GM19452 (cell line): ENCODE results near the gene KRT2.

Experiments
- ATAC-seq: cut with Tn5 transposase; IDR thresholded peaks from one replicate; pipeline ENCODE4 v1.9.1; 2021; ENCODE audit not compliant: unreplicated experiment

KRT2 gene

DNA sequence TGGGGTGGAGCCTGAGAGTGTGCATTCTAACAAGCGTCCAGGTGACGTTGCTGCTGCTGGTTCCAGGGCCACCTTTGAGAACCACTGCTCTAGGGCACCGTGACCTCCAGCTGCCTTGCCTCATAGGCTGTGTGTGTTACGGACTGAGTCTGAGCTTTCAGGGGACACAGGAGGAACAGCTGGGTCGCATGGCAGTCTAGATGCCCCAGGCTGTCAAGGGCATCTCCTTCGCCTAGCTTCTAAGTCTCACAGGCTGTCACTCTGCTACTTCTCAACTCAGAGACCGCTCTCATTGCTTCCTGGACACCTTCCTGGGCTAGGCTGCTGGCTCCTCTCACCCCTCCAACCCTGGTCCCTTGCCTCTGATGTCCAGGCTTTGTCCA lies 34.6 kb downstream of the KRT2 start:
- ATAC-seq = no peak

DNA sequence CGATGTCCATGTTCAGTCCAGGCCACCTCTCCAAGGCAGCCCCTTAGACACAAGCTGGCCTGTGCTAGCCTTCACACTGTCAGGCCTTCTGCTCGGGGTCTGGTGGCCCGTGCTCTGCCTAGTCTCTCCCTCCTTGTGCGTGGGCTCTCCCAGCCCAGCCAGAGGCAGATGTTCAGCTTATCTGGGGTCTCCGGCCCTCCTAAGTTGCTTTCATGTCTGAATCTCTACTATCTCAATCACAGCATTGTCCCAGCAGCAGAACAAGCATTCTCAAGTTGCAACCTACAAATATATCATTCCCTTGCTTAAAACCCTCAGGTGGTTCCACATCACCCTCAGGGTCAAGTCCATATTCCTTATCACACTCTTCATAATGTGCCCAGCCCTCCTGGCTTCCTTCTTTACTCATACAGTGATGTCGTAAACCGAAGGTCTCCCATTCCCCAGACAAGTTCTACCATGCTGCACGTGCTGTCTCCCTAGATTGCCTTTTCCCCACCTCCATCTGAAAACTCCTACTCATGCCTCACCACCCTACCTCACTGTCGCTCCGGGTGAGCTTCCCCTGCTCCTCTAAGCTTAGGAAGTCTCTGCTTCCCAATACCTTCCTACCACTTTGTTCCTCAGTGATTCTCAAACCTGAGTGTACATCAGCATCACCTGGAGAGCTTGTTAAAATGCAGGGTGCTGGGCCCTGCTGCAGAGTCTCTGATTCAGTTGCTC lies 35.2 kb downstream of the KRT2 start:
- no peak for ATAC-seq

DNA sequence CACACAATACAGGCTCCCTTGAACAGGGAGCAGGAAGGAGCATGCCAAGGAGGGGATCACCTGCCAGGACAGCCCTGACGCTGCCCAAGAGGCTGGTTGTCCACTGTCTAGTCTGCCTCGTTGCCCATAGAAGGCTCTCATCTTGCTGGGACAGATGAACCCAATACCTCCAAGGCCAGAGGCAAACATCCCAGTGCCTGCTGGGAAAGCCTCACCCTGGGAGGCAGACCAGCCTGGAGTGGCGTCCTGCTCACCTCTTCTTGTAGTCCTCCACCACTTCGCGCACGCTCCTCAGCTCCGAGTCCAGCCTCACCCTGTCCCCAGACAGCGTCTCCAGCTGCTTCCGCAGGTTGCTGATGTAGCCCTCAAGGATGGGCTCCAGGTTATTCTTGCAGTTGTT lies 36.1 kb downstream of the KRT2 start:
- ATAC-seq = no peak

DNA sequence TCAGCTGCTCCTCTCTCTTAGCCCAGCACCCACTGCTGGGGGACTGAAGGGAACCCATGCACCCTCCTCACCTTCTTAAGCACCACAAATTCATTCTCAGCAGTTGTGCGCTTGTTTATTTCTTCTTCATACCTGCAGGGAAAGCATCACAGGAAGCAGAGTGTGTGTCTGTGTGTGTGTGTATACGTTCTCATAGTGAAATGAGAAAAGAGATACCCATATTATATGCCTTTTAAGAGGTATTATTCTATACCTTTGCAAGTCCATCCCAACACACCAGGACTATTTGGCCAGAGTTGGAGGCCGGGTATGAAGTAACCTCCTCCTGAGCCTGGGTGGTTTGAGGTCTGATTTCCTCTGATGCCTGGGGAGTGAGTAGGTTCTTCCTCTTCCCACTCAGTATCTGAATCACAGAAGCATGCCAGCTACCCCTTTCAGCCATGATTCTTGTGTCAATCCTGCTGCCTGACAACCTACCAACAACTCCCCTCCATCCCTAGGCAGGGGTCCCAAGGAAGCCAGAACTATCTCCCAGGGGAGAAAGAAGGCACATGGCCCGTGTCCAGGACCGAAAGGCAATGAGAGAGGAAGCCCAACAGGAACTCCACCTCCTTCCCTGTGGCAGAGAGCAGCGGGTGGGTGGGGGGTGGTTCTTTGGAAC lies 36.7 kb downstream of the KRT2 start:
- no peak for ATAC-seq

DNA sequence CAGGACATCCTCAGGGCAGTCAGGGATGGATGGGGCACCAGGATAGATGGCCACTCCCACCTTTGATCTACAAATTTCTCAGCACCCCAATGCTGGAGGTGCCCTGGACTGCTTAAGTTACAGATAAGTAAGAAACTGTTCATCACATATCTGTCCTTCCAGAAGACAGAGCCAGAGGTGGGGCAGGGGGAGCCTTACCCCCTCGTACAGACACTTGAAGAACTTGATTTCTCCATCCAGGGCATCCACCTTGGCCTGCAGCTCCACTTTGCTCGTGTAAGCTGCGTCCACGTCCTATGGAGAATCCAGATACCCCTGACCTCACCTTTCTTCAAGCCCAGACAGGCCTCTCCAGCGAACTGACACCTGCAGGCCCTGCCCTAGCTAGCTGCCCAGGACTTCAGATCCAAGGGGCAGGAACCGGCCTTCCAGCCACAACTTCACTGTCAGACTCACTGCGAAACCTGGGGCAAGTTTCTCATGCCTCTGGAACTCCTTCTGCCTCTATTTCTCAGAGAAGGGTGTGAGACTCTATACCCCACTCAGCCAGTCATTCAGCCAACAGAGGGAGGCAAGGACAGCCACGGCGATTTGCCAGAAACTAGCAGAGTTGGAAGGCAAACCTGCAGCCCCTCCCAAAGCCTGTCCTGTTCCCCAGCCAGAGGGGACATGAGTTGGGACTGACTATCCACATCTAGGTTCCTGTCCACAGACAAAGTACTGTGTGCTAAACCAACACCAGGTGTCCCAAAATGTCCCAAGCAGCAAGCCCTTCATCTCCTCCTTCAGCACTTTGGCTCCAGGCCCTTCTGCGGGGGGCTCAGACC lies 37.4 kb downstream of the KRT2 start:
- no peak for ATAC-seq

DNA sequence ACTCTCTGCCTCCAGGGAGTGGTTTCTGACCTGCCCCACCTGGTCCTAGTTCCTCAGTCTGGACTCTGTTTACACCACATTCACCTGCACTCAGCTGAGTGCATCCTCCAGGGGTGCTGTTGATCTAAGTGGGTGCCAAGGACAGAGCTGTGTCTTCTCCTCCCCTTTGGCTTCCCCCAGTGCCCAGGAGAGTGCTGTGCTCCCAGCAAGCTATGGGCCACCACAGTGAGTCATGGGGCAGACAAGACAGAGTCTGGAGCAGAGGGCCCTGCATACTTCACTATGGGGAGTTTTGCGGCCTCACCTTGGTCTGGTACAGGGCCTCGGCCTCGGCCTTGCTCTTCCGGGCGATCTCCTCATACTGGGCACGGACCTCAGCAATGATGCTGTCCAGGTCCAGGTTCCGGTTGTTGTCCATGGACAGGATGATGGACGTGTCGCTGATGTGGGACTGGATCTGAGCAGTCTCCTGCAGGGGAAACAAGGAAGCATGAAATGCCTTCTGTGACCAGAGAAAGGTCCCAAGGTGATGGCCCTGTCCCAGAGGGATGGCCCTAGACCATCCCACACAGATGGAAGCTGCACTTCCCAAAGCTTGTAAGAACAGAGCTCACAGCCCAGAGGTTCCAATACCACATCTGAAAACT lies 38.5 kb downstream of the KRT2 start:
- no peak for ATAC-seq

DNA sequence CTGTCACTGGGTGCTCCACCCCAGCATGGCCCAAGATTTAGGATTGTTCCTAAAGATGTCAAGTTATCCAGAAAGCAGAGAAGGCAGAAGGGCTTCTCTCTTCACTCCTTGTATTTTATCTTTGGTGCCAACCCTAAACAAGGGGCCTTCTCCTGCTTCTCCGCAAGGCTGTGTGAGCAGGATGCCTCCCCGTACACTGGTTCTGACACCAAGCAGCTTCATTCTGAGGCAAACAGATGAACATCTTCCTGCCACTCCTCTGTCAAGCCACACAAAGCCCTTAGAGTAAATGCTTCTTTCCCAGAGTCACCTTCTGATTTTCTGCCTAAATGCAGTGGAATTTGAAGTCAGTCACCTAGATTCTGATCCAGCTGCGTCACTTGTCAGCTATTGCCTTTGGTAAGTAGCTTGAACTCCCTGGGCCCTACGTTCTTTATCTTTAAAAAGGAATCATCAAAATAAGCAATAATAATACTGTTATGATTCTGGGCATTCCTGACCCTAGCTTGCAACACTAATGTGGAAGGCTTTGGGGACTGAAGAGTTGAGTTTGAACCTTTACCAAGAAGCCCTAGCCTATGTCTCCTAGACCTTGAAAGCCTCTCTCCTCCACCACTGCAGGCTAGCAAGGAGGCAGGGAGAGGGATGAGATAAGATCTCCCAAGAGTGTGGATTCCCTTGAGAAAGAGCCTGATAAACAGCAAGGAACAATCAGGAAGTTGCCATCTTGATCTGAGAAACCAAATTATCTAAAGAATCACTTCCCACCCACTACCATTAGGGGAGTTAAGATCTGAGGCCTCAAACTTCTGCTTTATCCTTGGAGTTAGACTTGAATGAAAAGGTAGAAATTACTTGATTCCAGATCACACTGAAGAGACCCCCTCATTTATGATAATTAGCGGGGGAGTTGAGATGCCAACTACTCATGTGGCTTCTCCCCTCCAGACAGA lies 39.3 kb downstream of the KRT2 start:
- no peak for ATAC-seq

DNA sequence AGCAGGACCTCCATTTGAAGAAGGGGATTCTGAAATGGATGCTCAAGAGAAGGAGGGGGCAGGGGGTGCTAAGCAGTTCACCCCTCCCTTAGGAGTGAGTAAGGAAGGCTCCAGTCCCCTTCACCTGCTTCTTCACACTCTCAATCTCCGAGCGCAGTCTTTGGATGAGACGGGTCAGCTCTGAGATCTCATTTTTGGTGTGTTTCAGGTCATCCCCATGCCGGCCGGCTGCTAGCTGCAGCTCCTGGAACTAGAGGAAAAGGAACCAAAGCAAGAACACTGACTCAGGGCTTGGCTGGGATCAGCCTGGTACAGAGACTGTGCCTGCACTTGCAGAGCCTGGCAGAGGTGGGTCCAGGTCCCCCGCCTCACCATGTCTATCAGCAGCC lies 40.9 kb downstream of the KRT2 start:
- ATAC-seq = no peak

DNA sequence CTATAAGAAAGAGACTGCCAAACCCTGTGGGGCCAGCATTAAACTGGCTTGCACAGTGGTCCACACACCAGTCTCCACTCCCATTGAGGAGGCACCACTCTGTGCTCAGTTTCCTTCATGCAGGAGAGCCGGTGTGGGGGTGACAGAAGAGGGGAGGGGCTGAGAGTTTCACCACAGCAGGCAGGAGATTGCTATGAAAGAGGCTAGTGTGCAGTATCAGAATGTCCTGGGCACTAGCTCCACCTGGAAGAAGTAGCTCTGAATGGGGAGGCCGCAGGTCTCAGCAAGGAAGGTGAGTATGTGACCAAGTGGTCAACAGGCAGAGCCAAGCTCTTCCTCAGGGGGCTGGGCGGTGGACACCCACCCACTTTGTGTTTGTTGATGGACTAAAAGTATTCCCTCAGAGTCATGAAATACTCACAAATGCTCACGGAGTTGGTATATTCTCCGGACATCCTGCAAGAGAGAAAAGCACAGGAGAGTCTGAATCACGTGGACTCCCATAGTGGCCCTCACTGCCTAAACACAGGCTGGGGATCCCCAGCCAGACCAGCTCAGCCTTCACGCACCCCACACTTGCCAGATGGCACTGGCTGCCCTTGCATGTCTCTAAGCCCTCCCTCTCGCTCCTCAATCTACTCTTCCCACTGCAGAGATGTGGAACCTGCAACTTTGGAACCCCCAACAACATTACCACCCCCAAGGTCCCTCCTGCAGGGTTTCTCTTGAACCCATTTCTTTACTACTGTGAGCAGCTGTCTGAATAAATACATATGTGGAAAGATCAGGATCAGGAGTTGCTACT lies 43.0 kb downstream of the KRT2 start:
- no peak for ATAC-seq

DNA sequence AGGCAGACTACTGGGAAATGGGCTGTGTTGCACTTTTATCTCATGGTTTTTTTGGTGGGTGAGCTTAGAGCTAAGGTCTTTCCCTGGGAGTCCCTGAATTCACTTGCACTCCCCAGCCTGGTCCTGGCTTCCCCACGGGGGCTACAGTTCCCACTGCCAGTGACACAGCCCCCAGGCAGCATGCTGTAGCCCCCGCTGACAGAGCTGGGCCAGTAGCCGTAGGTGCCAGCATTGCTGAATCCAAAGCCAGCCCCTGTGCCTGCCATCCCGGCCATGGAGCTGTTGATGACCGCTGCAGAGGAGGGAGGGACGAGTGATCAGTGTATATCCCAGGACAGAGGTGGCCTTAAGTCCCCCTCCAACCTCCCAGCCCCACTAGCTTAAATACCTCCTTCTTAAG lies 43.9 kb downstream of the KRT2 start:
- no peak for ATAC-seq

DNA sequence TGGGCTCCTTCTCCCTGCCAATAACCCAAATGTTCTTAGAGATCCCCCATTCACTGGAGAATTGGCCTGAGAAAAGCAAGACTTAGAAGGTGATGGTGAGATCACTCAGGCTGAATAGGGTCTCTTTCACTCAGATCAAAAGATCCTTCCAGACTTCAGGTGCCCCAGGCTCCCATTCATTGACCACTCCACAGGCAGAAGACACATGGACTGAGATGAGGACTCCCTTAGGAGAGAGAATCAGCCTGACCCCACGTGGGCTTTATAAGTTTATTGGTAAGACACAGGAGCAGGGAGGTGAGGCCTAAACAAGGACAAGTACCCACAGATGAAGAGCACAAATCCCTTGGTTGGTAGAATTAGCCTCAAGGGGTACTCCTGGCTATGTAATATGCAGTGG lies 44.7 kb downstream of the KRT2 start:
- no peak for ATAC-seq

DNA sequence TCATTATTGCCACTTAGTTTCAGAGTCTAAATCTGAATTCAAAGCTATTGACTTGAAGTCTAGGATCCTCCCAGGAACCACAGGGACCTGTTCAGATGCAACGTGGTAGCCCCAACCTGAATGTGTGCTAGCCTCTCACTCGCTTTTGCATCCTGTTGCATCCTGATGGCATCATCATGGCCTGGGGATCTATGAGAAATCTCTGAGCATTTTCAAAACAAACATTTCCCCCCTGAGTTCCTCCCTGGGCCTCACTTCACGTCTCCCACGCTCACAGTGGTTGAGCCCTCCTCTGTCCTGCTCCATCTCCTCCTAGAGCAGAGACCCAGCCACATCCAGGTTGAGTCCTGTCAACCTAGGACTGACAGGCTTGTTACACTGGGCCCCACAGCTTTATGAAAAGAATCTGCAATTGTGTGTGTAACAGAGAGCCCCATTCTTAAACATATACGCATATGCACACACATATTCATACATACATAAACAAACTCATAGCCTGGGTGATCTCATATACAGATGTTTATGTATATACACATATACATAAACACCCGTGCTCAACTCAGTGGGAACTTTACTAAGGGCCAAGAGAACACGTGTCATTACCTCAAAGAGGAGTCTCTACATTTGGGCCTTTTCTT lies 45.3 kb downstream of the KRT2 start:
- ATAC-seq = no peak

DNA sequence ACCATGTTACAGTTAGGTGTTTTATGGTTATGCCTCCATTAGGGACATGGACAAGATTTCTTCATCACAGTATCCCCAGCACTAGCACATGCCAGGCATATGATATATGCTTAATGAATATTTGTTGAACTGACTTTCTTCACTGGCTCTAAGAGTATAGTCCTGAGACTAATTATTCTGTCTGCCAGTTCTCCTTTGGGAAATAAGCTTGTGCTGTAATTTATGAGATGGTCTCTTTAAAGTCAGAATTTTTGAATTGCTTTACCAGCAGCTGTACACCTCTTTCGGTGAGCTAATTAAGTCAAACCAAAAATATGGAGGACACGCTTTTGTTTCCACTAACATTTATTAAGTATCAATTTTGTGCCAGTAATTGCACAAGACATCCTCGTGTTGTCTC lies 45.9 kb downstream of the KRT2 start:
- ATAC-seq = no peak

DNA sequence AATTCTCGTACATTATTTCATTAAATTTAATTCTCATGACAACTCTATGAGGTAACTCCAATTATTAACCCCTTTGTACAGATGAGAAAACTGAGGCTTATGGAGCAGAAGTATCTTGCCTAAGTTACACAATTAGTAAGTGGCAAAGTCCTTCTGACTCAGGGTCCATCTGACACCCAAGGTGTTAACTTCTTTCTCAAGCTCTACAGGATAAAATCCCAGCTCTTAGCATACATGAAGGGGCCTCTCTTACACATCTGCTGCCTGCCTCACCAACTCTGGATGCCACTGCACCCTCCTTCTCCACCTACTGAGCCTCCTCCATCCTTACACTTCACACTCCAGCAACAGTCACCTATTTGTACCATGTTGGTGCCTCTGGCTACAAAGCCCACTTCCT lies 46.5 kb downstream of the KRT2 start:
- ATAC-seq = no peak

DNA sequence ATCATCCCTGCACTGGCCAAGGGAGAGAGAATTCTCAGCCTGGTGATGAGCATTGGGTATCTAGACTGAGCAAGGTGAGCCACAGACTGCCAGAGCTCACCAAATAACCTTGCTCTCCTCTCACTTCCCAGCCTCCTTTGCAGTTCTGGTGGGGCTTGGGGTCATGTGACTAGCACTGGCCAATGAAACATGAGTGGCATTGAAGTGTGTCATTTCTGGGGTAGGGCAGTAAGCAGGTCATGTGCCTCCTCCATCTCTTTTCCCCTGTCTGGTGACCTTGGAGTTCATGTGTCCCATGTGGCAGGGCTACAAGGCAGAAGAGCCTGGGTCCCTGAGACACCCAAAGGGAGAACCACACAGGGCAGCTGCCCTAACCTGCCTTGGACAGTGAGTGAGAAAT lies 47.2 kb downstream of the KRT2 start:
- ATAC-seq = no peak

DNA sequence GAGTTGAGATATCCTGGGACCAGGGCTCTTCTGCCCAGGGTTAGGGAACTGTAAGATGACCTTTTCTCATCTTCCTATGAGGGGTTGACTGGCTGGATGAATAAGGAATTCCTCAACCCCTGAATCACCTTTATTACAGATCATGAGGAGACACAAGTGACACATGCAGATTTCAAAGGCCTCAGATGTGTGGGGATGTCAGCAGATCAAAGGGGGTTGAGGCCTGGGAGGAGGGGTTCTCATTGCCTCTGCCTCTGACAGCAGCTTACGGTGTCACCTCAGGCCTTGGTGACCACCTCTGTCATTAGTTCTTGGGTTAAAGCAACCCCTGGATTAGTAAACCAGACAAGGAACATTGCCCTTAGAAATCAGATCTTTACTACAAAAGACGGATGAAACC lies 48.7 kb downstream of the KRT2 start:
- ATAC-seq = no peak

DNA sequence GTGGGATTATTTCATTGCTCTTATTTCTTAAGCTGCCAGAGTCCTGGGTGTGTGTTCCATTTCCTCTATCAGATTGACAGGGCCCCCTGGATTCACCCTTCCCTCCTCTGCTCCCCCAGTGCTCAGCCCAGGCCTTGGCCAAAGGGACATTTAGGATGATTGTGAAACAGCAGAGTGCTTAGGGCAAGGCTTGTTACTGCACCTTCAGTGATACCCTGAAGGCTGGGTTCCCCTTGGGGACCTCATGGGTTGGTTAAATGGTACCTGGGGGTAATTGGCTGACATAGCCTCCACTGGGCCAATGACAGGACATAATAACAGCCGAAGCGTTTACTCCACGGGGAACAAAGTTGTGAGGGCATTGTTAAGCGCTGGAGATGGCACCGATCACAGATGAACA lies 49.5 kb downstream of the KRT2 start:
- ATAC-seq = no peak

DNA sequence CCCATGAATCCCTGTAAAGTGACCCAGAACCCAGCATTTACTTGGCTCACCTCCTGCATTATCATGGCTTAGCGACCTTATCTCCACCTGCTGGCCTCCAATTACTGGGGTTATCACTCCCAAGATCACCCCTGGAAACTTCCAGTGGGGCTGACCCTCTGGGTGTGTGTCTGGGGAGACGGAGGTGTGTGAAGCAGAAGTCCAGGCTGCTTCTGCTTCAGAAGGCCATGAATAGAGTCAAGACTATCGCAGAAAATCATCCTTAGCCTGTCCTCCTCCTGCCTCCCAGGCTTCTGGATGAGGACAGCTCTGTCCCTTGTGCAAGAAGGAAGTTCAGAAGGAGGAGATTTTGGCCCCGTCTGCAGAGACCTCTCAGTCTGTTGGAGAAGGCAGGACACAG lies 50.3 kb downstream of the KRT2 start:
- no peak for ATAC-seq

DNA sequence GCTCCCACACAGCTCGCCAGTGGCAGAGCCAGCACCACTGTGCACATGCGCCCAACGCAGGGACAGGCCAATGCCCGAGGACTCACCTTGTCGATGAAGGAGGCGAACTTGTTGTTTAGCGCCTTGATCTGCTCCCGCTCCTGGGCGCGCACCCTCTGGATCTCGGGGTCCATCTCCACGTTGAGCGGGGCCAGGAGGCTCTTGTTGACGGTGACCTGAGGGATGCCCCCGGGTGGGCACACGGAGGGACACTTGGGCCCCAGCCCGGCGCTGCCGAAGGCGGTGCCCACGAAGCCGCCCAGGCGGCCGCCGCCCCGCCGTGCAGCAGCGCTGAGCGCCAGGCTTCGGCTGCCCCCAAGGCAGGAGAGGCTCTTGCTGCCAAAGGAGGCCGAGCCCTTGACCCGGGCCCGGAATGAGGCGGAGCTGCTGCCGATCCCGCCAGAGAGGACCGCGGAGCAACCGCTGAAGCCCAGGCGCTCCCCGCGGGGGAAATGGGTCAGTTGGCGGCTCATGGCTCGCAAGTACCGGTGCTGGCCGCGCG lies 51.0 kb downstream of the KRT2 start, which contains the start of gene KRT72:
TSS of gene KRT72 (minus strand) at position 523 of the 541 bp plus-strand sequence. CDS start at position 512, 11 bp downstream.
- ATAC-seq = no peak
